NOMO-1 treated with DMSO at 0.1 percent for 48 hours (cell line): ENCODE measurements around the gene IQCK.
A peak's percentile ranks its signal among the peaks of the same experiment; 100 is the strongest.

Experiments
- DNase-seq: peaks from one replicate; lab custom pipeline; 2025; ENCODE audit not compliant: unreplicated experiment; lab: John Stamatoyannopoulos, UW

Gene IQCK

GRCh38 chr16:19754644-19755036 lies 36.6 kb downstream of the IQCK start:
- no peak for DNase-seq

GRCh38 chr16:19755268-19755667 lies 37.2 kb downstream of the IQCK start:
- DNase-seq, result no peak

- no peak for DNase-seq
These were observed 39.0 kb downstream of the IQCK start for GRCh38 chr16:19757026-19757425.

- peak; percentile 58 for DNase-seq
These were observed 39.9 kb downstream of the IQCK start for GRCh38 chr16:19757762-19758595.

GRCh38 chr16:19760356-19761060 lies 42.4 kb downstream of the IQCK start:
- no peak for DNase-seq

- DNase-seq, result no peak
These were observed 47.9 kb downstream of the IQCK start for GRCh38 chr16:19765860-19766553.

- no peak for DNase-seq
These were observed 48.4 kb downstream of the IQCK start for GRCh38 chr16:19766554-19766884.

- DNase-seq, result no peak
These were observed 48.9 kb downstream of the IQCK start for GRCh38 chr16:19766988-19767387.

- DNase-seq, result no peak
These were observed 49.4 kb downstream of the IQCK start for GRCh38 chr16:19767497-19767896.

GRCh38 chr16:19769239-19769638 lies 51.2 kb downstream of the IQCK start:
- no peak for DNase-seq

GRCh38 chr16:19771040-19771439 lies 53.0 kb downstream of the IQCK start:
- DNase-seq, result no peak

GRCh38 chr16:19771796-19772195 lies 53.7 kb downstream of the IQCK start:
- no peak for DNase-seq

- no peak for DNase-seq
These were observed 56.0 kb downstream of the IQCK start for GRCh38 chr16:19774024-19774423.

GRCh38 chr16:19776147-19776546 lies 58.1 kb downstream of the IQCK start:
- DNase-seq, result no peak

GRCh38 chr16:19776565-19776964 lies 58.5 kb downstream of the IQCK start:
- DNase-seq, result no peak

- DNase-seq, result no peak
These were observed 62.2 kb downstream of the IQCK start for GRCh38 chr16:19780321-19780720.

- DNase-seq, result no peak
These were observed 63.2 kb downstream of the IQCK start for GRCh38 chr16:19781226-19781625.

- no peak for DNase-seq
These were observed 65.5 kb downstream of the IQCK start for GRCh38 chr16:19783363-19784182.

GRCh38 chr16:19784183-19784736 lies 66.2 kb downstream of the IQCK start:
- no peak for DNase-seq

GRCh38 chr16:19785081-19785480 lies 67.0 kb downstream of the IQCK start:
- no peak for DNase-seq
